Mesothelial cell of epicardium (in vitro differentiated cells): ENCODE results near the gene RPA3. TPM values are rescaled to one million over a fixed set of nuclear protein-coding genes. Genes with fewer than 3 reads are reported as not detected.

Experiments
- DNase-seq, 2 experiments: peaks; one replicate each; pipeline ENCODE4 v3.0.0; 2021; ENCODE audit warnings: low spot score in 2 of 2; ENCODE audit not compliant: unreplicated experiment in 2 of 2
- H3K27ac Mint-ChIP-seq: 2 replicates; pipeline ENCODE4 v1.8.0; 2021; ENCODE audit warnings: mixed read lengths
- H3K27me3 Mint-ChIP-seq: 2 replicates; pipeline ENCODE4 v1.8.0; 2021; ENCODE audit warnings: low read depth, mixed read lengths
- H3K36me3 Mint-ChIP-seq: 2 replicates; pipeline ENCODE4 v1.8.0; 2021; ENCODE audit warnings: mixed read lengths
- H3K4me1 Mint-ChIP-seq: 2 replicates; pipeline ENCODE4 v1.8.0; 2021; ENCODE audit warnings: mixed read lengths
- H3K4me3 Mint-ChIP-seq: 2 replicates; pipeline ENCODE4 v1.8.0; 2021; ENCODE audit warnings: mild to moderate bottlenecking, moderate library complexity, mixed read lengths
- H3K9me3 Mint-ChIP-seq: 2 replicates; pipeline ENCODE4 v1.8.0; 2021; ENCODE audit warnings: mixed read lengths
- CTCF ChIP-seq: fragments of 200-600 bp; sonication (generic); IDR thresholded peaks from one replicate; pipeline ENCODE4 v1.5.0; 2021; ENCODE audit warnings: antibody characterized with exemption; ENCODE audit not compliant: unreplicated experiment
- total RNA-seq: library from RNA; stranded (reverse); gene quantifications from 3 replicates; pipeline ENCODE4 v1.2.1, GENCODE V29; 2021

RPA3 gene
- total RNA-seq, 1 donor from 2014 or later, result 22.9 TPM

DNA sequence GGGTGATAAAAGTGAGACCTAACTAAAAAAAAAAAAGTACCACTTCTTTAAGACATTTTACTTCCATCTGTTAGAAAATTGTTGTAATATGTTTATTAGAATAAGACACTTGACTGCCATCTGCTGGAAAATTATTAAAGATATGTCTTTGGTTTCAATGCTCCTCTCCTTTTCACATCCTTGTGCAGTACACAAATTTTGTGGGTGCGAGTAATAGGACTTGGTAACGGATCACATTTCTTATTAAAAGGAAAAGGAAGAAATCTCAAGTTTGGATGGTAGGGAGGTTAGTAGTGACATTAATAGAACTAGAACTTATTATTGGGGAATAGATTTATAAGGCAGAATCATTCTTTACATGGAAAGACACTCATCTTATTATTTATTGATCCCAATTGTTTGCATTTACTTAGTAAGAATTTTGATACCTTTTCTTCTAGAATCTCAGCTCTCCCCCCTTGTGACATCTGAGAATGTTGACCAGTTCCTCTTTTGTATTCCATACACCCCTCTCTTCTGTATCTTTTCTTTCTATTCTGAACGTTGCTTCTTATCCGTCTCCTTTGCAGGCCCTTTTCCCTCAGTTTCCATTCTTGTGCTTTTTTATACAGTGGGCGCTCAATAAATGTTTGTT is 43.0 kb upstream of the RPA3 start:
- Mint-ChIP-seq H3K27ac (no peak overlapping the region), H3K36me3 (no peaks in the 10 kb centered on the region), H3K27me3 (no peaks in the 10 kb centered on the region)

GRCh38 chr7:7757576-7757975 is 39.2 kb upstream of the RPA3 start:
- H3K4me3 Mint-ChIP-seq, result no peak overlapping the region
- H3K4me1 Mint-ChIP-seq, result peaks cover 18% of the 10 kb centered on the region
- peak overlapping the region; percentile 84 for H3K27ac Mint-ChIP-seq
- peaks cover 5% of the 10 kb centered on the region for H3K9me3 Mint-ChIP-seq
- TF ChIP-seq CTCF, result no peak
- H3K27me3 Mint-ChIP-seq, result no peaks in the 10 kb centered on the region
- no peak for DNase-seq
- H3K36me3 Mint-ChIP-seq, result peaks cover 6% of the 10 kb centered on the region

More for the DNA sequence above, 43.0 kb upstream of the RPA3 start:
- no peak for TF ChIP-seq CTCF
- no peak for DNase-seq
- H3K4me1 Mint-ChIP-seq, result peaks cover 22% of the 10 kb centered on the region
- H3K9me3 Mint-ChIP-seq, result no peaks in the 10 kb centered on the region
- no peak overlapping the region for H3K4me3 Mint-ChIP-seq

- Mint-ChIP-seq H3K4me3 (no peak overlapping the region), H3K4me1 (peaks cover 12% of the 10 kb centered on the region), H3K27ac (no peak overlapping the region), H3K36me3 (peaks cover 6% of the 10 kb centered on the region), H3K9me3 (peaks cover 5% of the 10 kb centered on the region), H3K27me3 (no peaks in the 10 kb centered on the region)
- no peak for TF ChIP-seq CTCF
- no peak for DNase-seq
Measured at GRCh38 chr7:7756577-7756976, 38.2 kb upstream of the RPA3 start.

DNA sequence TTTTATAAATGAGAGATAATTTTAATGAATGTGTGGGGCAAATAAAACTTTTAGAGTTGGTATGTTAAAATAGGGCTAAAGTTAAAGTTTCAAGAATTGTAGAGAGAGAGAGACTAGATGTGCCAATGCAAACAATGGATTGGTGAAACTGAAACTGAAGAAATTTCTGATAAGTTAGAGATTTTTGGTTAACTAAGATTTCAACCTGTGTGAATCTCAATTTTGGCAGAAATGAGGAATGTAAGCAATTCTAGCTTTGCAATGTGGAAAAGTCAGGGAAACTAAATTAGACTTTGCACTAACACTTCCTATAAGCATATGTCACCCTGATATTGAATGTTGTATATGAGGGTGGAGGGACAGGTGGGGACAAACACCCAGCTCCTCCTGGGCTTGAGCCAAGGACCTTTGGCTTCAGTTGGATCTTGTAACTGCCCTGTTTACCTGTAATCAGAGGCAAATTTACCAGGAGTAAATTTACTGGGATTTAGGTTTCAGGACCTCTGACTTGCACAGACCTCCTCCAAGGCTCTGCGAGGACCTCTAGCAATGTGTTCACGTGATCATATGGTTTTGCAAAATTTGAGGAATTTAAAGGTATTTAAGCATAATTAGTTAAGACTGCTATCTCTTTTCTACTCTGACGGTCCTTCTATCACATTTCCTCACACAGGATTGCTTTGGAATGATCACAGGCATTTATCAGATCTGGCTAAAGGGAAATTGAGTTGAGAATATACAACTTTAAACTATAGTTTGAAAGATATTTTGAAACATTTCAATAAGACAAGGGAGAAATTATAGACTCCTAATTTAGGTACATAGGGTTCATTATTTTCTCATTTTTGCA is 33.1 kb upstream of the RPA3 start:
- Mint-ChIP-seq H3K27me3 (no peaks in the 10 kb centered on the region), H3K4me1 (peaks cover 6% of the 10 kb centered on the region), H3K27ac (no peak overlapping the region), H3K36me3 (peaks cover 6% of the 10 kb centered on the region), H3K4me3 (no peak overlapping the region), H3K9me3 (peaks cover 5% of the 10 kb centered on the region)
- no peak for DNase-seq
- TF ChIP-seq CTCF, result no peak

DNA sequence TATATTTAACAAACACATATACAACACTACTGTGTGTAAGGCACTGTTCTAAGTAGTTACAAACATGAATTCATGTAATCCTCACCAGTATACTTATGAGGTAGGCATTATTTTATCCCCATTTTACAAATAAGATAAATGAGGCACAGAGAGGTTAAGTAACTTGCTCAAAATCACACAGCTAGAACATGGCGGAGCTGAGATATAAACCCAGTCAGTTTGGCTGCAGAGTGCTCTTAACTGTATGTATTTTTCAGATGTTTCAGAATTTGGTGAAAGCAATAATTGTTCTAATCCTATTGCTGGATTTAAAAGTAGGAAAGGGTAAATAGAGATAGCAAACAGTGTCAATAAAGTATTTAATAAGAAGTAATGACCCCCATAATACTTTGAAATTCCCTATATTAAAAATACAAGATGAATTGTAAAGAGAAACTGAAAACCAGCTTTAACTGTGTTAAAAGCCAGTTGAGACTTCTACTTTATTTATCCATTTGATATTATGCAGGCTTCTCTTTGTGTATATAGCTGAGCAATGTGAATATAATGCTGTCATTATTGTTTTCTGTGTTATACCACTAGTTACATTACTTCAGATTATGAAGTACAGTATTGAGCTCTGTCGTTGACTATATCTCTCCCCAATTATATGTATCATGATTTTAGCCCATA is 32.3 kb upstream of the RPA3 start:
- no peak for TF ChIP-seq CTCF
- Mint-ChIP-seq H3K9me3 (peaks cover 5% of the 10 kb centered on the region), H3K27ac (no peak overlapping the region), H3K27me3 (no peaks in the 10 kb centered on the region), H3K36me3 (peaks cover 6% of the 10 kb centered on the region), H3K4me1 (peaks cover 12% of the 10 kb centered on the region), H3K4me3 (no peak overlapping the region)
- DNase-seq, result no peak
